ENCODE measurements around the gene S100A5. TPM values are rescaled to one million over a fixed set of nuclear protein-coding genes. Genes with fewer than 3 reads are reported as not detected.

S100A5 gene
- total and polyA plus RNA-seq, 2 of the 8 experiments (the other 6 are each of a cell fraction or from before 2014, with no cell fraction given) = not detected

- TF ChIP-seq SP2 (IDR thresholded peaks at IDR 0.05; ENCODE audit: low read length) (no peak), BCL11A (IDR thresholded peaks at IDR 0.05; ENCODE audit: low read depth in 2 of 2, low read length in 2 of 2) (no peak), RAD21 (IDR thresholded peaks at IDR 0.05 in 1 of 2, conservative IDR thresholded peaks at IDR 0.05 in 1 of 2; ENCODE audit: low read depth in 2 of 2, low read length in 2 of 2) (no peak), JUN (IDR thresholded peaks at IDR 0.05; ENCODE audit: low read depth, low read length) (no peak), CHD2 (IDR thresholded peaks at IDR 0.05; ENCODE audit: low read length) (no peak), GTF2F1 (IDR thresholded peaks at IDR 0.05; ENCODE audit: borderline replicate concordance, low read depth, low read length) (no peak), NRF1 (IDR thresholded peaks at IDR 0.05; ENCODE audit: low read depth, low read length) (no peak), KDM5A (IDR thresholded peaks at IDR 0.05; ENCODE audit: low read length) (no peak), CBX8 (IDR thresholded peaks at IDR 0.05; ENCODE audit: borderline replicate concordance, low read depth, low read length) (no peak), SP4 (IDR thresholded peaks at IDR 0.05; ENCODE audit: low read length) (no peak), SUZ12 (IDR thresholded peaks at IDR 0.05; ENCODE audit: low read length) (no peak), TCF12 (IDR thresholded peaks at IDR 0.05; ENCODE audit: low read depth, low read length) (no peak)
- Histone ChIP-seq H3K79me1 (ENCODE audit: low read depth, low read length) (no peaks in the 10 kb centered on the region), H3K36me3 (ENCODE audit: control insufficient read depth in 2 of 4, insufficient read depth in 4 of 4, low read length in 3 of 4) (no peaks in the 10 kb centered on the region), H3K9me3 (ENCODE audit: insufficient read depth in 2 of 2, low read depth in 1 of 2, low read length in 1 of 2) (no peaks in the 10 kb centered on the region), H3K4ac (replicated peaks; ENCODE audit: insufficient read length, low read depth, low read length) (no peak overlapping the region), H3K23me2 (ENCODE audit: low read depth, low read length) (peaks cover 2% of the 10 kb centered on the region), H4K91ac (replicated peaks; ENCODE audit: insufficient read length, low read length) (no peak overlapping the region), H3K27me3 (replicated peaks in 1 of 4; ENCODE audit: control insufficient read depth in 3 of 4, extremely low read depth in 1 of 4, insufficient read depth in 3 of 4, low read length in 3 of 4) (peaks cover 0 to 19% (median 6%) of the 10 kb centered on the region in 4 experiments; a peak in 5 of 7 replicates), H4K8ac (ENCODE audit: extremely low read depth, insufficient read depth, low read length) (no peak overlapping the region), H2BK20ac (ENCODE audit: low read length) (no peak overlapping the region), H2BK12ac (ENCODE audit: low read depth, low read length) (peak overlapping the region; percentile 94; the same call in 1 of the 2 replicates), H4K5ac (ENCODE audit: insufficient read length, low read depth, low read length) (no peak overlapping the region), H3K56ac (replicated peaks; ENCODE audit: insufficient read length, low read depth, low read length) (no peak overlapping the region), H2AK5ac (ENCODE audit: low read depth, low read length) (no peak overlapping the region), H3K18ac (ENCODE audit: extremely low read depth, low read length) (no peak overlapping the region), H3K14ac (ENCODE audit: insufficient read length) (no peak overlapping the region), H2BK15ac (ENCODE audit: low read length) (peak overlapping the region; percentile 25; the same call in 1 of the 2 replicates), H3K79me2 (ENCODE audit: control insufficient read depth in 1 of 2, insufficient read depth in 2 of 2, low read length in 2 of 2) (no peaks in the 10 kb centered on the region), H2BK120ac (replicated peaks; ENCODE audit: low read depth, low read length) (no peak overlapping the region), H3K9ac (replicated peaks in 1 of 4; ENCODE audit: extremely low read depth in 1 of 4, low read depth in 3 of 4, low read length in 3 of 4) (no peak overlapping the region), H2BK5ac (ENCODE audit: low read depth, low read length) (0 out of 2 replicates have a peak overlapping the region, but pooled peaks have one; percentile 62), H3K4me3 (ENCODE audit: extremely low read depth in 1 of 4, insufficient read depth in 2 of 4, low read depth in 3 of 4, low read length in 4 of 4) (no peak overlapping the region), H3K23ac (ENCODE audit: insufficient read length) (no peak overlapping the region), H2AFZ (ENCODE audit: low read length) (no peak overlapping the region), H4K20me1 (replicated peaks in 1 of 2; ENCODE audit: control insufficient read depth in 1 of 2, insufficient read depth in 2 of 2, low read length in 2 of 2) (no peaks in the 10 kb centered on the region), H3K4me1 (replicated peaks in 1 of 4; ENCODE audit: control insufficient read depth in 3 of 4, insufficient read depth in 4 of 4, low read length in 3 of 4) (peaks cover 15 to 38% (median 24%) of the 10 kb centered on the region in 4 experiments), H3K27ac (ENCODE audit: low read depth, low read length) (no peak overlapping the region), H3K4me2 (ENCODE audit: insufficient read depth in 1 of 2, low read depth in 2 of 2, low read length in 2 of 2) (peak overlapping the region in 1 of 2 experiments; percentile 74; a peak in 1 of 4 replicates)
- FAIRE-seq (no peak), DNase-seq (ENCODE audit: low read depth in 1 of 2, low spot score in 2 of 2) (no peak)
- ChIA-PET POLR2A (ENCODE audit: partially characterized antibody) (interaction anchor here (1.1 to 3.3 kb wide), 10 partner anchors 10 to 100 kb away, joined by 3 to 17 read pairs (median 4); partner anchors contain the start of genes CHTOP, S100A13 and S100A16), CTCF (ENCODE audit: partially characterized antibody) (interaction anchor here (0.9 to 10.2 kb wide), 16 partner anchors 9 to 183 kb away, joined by 3 to 165 read pairs (median 6); partner anchors contain the start of genes CHTOP, S100A1, S100A13 and S100A14)
- WGBS, 2 experiments (ENCODE audit: extremely low coverage in 1 of 2, insufficient coverage in 1 of 2, insufficient read length in 1 of 2, insufficient replicate concordance in 2 of 2, low coverage in 1 of 2, low lambda C conversion rate in 2 of 2, missing lambda C conversion rate in 1 of 2) = 89% methylated on average over 3 of the region's 3 CpGs; no CpG with 5 or more reads in 1 of the 2 experiments
Observed at GRCh38 chr1:153534925-153535241, 5.9 kb downstream of the S100A5 start.

Data from H1 (cell line).